ENCODE results near the gene TSEN34.
"Not testable (repeated sequence)": the region's sequence is repeated elsewhere in the genome, so short reads cannot be mapped to it uniquely, and the experiment has no call there.

- TF ChIP-seq CTCF (IDR thresholded peaks at IDR 0.05 in 8 of 11, conservative IDR thresholded peaks at IDR 0.05 in 3 of 11); POLR2A (IDR thresholded peaks at IDR 0.05): not testable (repeated sequence)
- TF ChIP-seq POLR2AphosphoS5 (IDR thresholded peaks at IDR 0.05): peak in 1 of 3 donors; percentile 66
Observed at GRCh38 chr19:54207193-54207592, 16.1 kb downstream of the TSEN34 start.

All from spleen (tissue), 7 donors.